GM12872 (cell line): ENCODE measurements around the gene PHF19.

Source experiments
- TF ChIP-seq, protein P1 (sequence below): IDR thresholded peaks from 3 replicates; pipeline ENCODE4 v1.5.1; 2011; ENCODE audit warnings: low read depth, mild to moderate bottlenecking, low read length, moderate library complexity; ENCODE audit not compliant: insufficient read depth

The PHF19 gene

DNA sequence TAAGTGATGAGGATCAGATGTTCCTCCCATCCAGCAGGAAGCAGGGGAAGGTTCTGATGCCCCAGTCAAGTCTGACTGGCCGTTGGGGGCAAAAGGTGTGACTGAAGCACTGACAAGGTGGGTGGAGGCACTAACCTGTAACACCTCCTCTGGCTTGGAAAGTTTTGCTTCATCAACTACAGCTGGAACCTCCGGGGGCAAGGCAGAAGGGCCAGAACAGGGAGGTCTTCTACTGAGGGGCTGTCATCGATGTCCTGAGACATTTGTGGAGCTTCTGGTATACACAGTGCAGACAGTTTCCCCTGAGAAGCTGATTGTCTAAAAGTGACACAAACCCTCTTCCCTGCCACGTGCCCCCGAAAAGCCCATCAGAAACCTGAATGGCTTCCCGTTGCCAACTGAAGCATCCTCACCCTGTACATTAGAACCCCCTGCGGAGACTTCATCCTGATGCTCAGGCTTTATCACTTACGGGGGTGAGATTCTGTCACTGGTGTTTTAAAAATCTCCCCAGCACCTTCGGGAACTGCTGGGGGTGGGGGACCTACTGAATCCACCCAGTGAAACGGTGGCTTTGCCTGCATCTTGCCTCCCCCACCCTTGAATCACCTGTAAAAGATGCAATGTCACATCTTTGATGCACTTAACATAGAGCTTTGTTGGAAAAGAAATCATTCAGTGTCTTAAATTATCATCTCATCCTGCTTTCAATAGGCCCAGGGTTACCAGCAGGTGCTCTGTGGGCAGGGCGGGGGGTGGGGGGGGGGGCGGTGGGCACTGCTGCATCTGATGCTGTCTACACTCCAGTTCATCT, 25.0 kb upstream of the PHF19 start:
- TF ChIP-seq, protein P1, sequence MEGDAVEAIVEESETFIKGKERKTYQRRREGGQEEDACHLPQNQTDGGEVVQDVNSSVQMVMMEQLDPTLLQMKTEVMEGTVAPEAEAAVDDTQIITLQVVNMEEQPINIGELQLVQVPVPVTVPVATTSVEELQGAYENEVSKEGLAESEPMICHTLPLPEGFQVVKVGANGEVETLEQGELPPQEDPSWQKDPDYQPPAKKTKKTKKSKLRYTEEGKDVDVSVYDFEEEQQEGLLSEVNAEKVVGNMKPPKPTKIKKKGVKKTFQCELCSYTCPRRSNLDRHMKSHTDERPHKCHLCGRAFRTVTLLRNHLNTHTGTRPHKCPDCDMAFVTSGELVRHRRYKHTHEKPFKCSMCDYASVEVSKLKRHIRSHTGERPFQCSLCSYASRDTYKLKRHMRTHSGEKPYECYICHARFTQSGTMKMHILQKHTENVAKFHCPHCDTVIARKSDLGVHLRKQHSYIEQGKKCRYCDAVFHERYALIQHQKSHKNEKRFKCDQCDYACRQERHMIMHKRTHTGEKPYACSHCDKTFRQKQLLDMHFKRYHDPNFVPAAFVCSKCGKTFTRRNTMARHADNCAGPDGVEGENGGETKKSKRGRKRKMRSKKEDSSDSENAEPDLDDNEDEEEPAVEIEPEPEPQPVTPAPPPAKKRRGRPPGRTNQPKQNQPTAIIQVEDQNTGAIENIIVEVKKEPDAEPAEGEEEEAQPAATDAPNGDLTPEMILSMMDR = no peak

DNA sequence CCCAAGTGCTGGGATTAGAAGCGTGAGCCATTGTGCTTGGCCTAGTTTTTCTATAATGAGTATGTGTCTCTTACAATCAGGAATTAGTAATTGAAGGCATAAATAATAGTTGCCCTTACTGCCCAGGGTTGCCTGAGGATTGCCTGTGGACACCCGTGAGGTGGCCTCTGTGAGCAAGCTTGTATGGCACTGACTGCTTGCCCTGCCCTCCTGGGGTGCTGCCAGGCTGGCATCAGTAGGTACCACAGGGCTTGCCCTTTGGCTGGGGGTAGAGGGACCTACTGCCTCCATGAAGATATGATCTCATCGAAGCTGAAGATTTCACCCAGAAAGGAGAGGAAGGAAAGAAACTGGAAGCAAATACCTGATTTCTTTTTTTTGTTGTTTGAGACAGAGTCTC, 23.8 kb upstream of the PHF19 start:
- TF ChIP-seq, protein P1 = no peak

DNA sequence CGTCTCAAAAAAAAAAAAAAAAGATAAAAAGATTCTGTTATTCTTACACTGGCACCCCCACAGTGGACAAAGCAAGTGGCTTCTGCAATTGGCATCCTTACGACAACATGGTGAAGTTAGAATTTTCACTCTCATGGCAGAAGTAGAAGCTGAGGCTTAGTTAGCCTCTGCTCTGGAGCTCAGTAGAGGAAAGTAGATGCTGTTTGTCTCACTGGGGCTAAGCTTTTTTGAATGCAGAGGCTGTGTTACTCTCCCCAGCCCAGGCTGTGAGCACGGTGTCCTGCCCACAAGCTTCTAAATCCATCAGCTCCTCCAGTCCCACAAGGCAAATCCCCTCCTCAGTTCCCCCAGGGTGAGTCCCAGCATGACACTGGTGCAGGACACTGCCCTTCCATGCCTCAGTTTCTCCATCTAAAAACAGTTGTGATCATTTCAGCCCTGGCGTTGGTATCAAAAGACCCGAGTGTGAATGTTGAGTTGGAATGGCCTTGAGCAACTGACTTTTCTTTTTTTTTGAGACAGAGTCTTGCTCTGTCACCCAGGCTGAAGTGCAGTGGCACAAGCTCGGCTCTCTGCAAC, 22.6 kb upstream of the PHF19 start:
- TF ChIP-seq, protein P1 = no peak

DNA sequence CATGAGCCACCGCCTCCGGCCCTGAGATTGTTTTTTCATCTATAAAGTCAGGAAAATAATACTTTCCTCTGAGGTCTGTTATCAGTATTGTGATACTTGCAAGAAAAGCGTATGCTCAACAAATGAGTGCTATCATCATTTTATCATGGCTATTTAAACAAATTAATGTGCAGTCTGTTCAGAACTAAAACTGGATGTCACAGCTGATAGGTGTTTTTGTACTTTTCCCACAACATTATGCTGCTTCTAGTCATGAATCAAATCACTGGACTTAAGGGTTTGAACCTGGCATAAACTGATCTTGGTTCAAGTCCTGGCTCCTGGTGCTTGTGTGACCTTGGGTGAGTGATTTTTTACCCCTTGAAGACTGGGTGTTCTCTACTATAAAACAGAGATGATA, 21.4 kb upstream of the PHF19 start:
- TF ChIP-seq, protein P1 = no peak

DNA sequence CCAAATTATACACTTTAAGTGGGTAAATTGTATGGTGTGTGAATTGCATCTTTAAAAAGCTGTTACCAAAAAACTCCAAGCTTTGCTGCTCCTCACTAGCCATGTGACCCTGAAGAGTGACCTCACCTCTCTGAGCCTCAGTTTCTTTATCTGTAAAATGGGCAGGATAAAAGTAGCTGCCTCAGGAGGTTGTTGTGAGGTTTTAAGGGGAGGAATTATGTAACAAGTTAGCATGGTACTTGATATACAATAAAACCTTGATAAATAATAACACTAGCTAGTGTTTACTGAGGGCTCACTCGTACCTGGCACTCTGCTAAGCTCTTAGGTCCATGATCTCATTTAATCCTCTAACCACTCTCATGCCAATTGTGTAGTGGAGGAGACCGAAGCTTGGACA, 19.0 kb upstream of the PHF19 start:
- TF ChIP-seq, protein P1 = no peak

DNA sequence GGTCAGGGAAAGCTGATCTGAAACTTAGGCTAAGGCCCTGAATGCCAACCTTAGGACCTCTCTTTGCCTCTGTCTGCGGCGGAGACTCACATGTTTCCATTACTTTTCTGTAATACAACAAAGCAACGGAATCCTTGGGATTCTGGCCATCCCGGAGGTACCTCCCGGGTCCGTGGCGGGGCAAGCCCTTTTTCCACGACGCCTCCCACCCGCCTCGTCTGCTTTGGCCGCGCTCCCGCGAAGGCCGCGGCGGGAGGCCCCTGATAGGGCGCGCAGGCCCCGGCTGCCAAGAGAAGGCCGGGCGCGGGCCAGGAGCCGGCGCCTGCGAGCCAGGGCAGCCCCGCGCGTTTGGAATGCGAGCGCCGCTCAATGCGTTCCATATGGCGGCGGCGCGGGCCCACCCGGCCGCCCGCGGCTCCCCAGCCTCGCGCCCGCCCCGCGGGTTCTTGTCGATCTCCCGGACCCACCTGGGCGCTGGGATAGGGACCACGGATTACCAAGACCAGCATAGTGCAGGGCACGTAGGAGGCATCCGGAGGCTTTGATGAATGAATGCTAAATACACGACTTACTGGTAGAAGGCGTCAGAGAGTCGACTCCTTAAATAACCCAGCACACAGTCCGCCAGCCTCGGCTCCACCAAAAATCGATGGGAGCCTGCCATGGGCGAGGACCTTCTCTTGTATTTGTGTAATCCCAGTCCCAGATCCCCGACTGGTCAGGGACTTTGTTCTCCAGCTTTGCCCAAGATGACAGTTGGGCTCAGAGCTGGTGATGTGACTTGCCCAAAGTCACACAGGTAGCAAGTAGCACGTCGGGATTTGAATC, 17.5 kb upstream of the PHF19 start:
- TF ChIP-seq, protein P1 = no peak

DNA sequence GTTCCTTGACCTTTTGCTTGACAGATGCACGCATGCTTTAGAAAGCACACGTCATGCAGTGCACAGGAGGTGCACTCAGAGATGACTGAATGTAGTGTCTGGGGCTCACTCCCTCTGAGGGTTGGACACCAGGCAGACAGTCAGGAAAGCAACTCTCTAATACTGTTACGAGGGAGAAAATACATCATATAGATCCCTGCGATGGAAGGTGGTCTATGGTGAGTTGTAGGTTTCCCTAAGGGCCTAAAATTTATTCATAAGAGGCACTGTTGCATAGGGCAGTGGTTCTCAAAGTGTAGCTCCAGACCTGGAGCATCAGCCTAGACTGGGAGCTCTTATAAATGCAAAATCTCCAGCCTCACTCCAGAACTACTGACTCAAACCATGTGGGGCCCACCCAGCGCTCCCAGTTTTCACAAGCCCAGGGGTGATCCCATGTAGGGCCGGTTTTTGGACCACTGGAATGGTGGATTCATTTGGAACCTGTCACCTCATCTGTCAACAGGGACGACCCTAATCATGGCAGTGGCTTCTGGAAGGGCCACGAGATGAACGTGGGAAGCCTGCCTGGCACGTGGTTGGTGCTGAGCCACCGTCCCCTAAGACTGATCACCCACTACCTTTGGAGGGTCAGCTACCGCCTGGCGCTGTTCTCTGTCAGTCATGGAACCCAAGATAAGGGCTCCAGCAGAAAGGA, 16.8 kb upstream of the PHF19 start:
- TF ChIP-seq, protein P1 = no peak
